Pancreas (tissue), 10 donors: ENCODE data around the gene BCL2L1. TPM values are rescaled to one million over a fixed set of nuclear protein-coding genes. Genes with fewer than 3 reads are reported as not detected.
A peak's percentile ranks its signal among the peaks of the same experiment; 100 is the strongest.

Source experiments
- ATAC-seq, 4 donors: fragments of 200-7000 bp; cut with Tn5 transposase; one replicate each; pipeline versions ENCODE4 v1.8.0 to v1.9.1; 2020; ENCODE audit warnings: mild to moderate bottlenecking in 4 of 4, moderate library complexity in 4 of 4
- DNase-seq, 6 donors: peaks; one replicate each; pipeline ENCODE4 v3.0.0-alpha.2; 2020
- FAIRE-seq: peaks from 2 replicates; lab custom pipeline; 2012; peaks lifted over from hg19 to GRCh38; lab: Jason Lieb, UNC
- H3K27ac ChIP-seq, 4 donors: fragments of 200-600 bp; sonication (generic); 1 replicate in 3 of 4; 2 replicates in 1 of 4; pipeline versions ENCODE4 v1.5.0 to v1.8.0; 2020
- H3K27me3 ChIP-seq, 4 donors: fragments of 200-600 bp; one replicate each; pipeline ENCODE4 v1.8.0; 2021
- H3K36me3 ChIP-seq, 3 donors: fragments of 200-600 bp; sonication (generic) in 1 of 3; one replicate each; pipeline versions ENCODE4 v1.5.0 to v1.8.0; 2020 to 2021
- H3K4me1 ChIP-seq, 3 donors: fragments of 200-600 bp; one replicate each; pipeline ENCODE4 v1.8.0; 2021
- H3K4me3 ChIP-seq, 4 donors: fragments of 200-600 bp; sonication (generic) in 2 of 4; one replicate each; pipeline versions ENCODE4 v1.5.0 to v1.8.0; 2020 to 2021
- H3K9me3 ChIP-seq, 4 donors: fragments of 200-600 bp; one replicate each; pipeline ENCODE4 v1.8.0; 2021
- CTCF ChIP-seq, 4 donors: fragments of 200-600 bp; sonication (generic) in 3 of 4; IDR thresholded peaks; one replicate each; pipeline versions ENCODE4 v1.5.0 to v1.8.0; 2021; ENCODE audit warnings: antibody characterized with exemption in 4 of 4
- WGBS, 2 donors: extraction: QIAGEN DNeasy Blood & Tissue Kit; methylation state at CpG; one replicate each; pipeline ENCODE4 v1.1.7; 2013; 5-methylcytosine and 5-hydroxymethylcytosine counted together
- intact Hi-C, 3 donors: fragments of 100-400 bp; cut with DNase I; formaldehyde crosslinking; loops; one replicate each; pipeline versions ENCODE4 v1.11.1 to v1.14.2; 2022
- polyA plus RNA-seq, 2 donors: library from polyadenylated mRNA; stranded (reverse); fragments of 200-250 nt; gene quantifications; one replicate each; pipeline ENCODE4 v1.2.3, GENCODE V29; 2013
- total RNA-seq, 6 donors: library from RNA; stranded (reverse); fragmentation: NEBNext Ultra II Directional in 4 of 6; extraction: Animal tissue kit (Norgen Biotek cat#: 25700) in 4 of 6; gene quantifications; one replicate each; pipeline versions ENCODE4 v1.2.1 to v1.2.4, GENCODE V29; 2021 to 2023
- donor health status: healthy with polysubstance abuse.
- donor health status: DM: no; HTN: no; CAD: no; lungs with moderate emphysema.
- donor health status: DM: no; HTN: no; CAD: no.
- donor health status: control.
- donor health status: control.
- donor health status: Bipolar disorder and iron deficiency.
- donor health status: DM: yes; HTN: yes; CAD: no.
- donor health status: DM: no; HTN: no; CAD: no.
- donor health status: DM: no; HTN: no; CAD: no.
- donor health status: DM: yes; HTN: yes; CAD: no.

The BCL2L1 gene
- total and polyA plus RNA-seq, 8 donors = 27.3 to 59.8 (median 40.8) TPM

GRCh38 chr20:31698803-31699718 lies 23.6 kb downstream of the BCL2L1 start:
- Histone ChIP-seq H3K9me3 (no peaks in the 10 kb centered on the region), H3K36me3 (no peaks in the 10 kb centered on the region), H3K27me3 (no peaks in the 10 kb centered on the region), H3K27ac (peak overlapping the region; percentile 36 to 90 (median 76)), H3K4me3 (no peak overlapping the region), H3K4me1 (peaks cover 19 to 47% (median 20%) of the 10 kb centered on the region in 3 donors)
- WGBS, 2 donors = 52 to 53% methylated on average over 6 of the region's 6 CpGs
- DNase-seq (peak in 3 of 6 donors; percentile 49 to 72 (median 67)), ATAC-seq (peak; percentile 71 to 92 (median 87)), FAIRE-seq (no peak)
- no peak for TF ChIP-seq CTCF (IDR thresholded peaks at IDR 0.05)
- intact Hi-C loops = no loop called here

- FAIRE-seq (no peak), DNase-seq (no peak), ATAC-seq (no peak)
- TF ChIP-seq CTCF (IDR thresholded peaks at IDR 0.05) = no peak
- H3K36me3 ChIP-seq = no peaks in the 10 kb centered on the region
- 85 to 92% methylated on average over 8 of the region's 8 CpGs for WGBS, 2 donors
- H3K4me1 ChIP-seq = peaks cover 21 to 47% (median 22%) of the 10 kb centered on the region in 3 donors
- no peaks in the 10 kb centered on the region for H3K9me3 ChIP-seq
- intact Hi-C loops = no loop called here
- H3K27ac ChIP-seq = peak overlapping the region in 3 of 4 donors; percentile 64 to 90 (median 88)
- no peak overlapping the region for H3K4me3 ChIP-seq
- H3K27me3 ChIP-seq = no peaks in the 10 kb centered on the region
Observed at GRCh38 chr20:31698243-31698802, 24.3 kb downstream of the BCL2L1 start.

GRCh38 chr20:31695849-31696804 lies 26.5 kb downstream of the BCL2L1 start:
- DNase-seq (peak in 1 of 6 donors; percentile 36), FAIRE-seq (no peak), ATAC-seq (peak; percentile 12 to 45 (median 28))
- H3K4me1 ChIP-seq = peaks cover 21 to 47% (median 22%) of the 10 kb centered on the region in 3 donors
- H3K36me3 ChIP-seq = no peaks in the 10 kb centered on the region
- TF ChIP-seq CTCF (IDR thresholded peaks at IDR 0.05) = no peak
- H3K4me3 ChIP-seq = no peak overlapping the region
- no peaks in the 10 kb centered on the region for H3K9me3 ChIP-seq
- H3K27ac ChIP-seq = peak overlapping the region in 3 of 4 donors; percentile 22 to 90 (median 88)
- H3K27me3 ChIP-seq = no peaks in the 10 kb centered on the region
- intact Hi-C loops = no loop called here
- WGBS, 2 donors = 83 to 85% methylated on average over 12 of the region's 12 CpGs

GRCh38 chr20:31694842-31695593 lies 27.6 kb downstream of the BCL2L1 start:
- FAIRE-seq = no peak
- Histone ChIP-seq H3K36me3 (no peaks in the 10 kb centered on the region), H3K4me1 (peaks cover 15 to 39% (median 20%) of the 10 kb centered on the region in 3 donors), H3K27me3 (no peaks in the 10 kb centered on the region), H3K9me3 (no peaks in the 10 kb centered on the region), H3K4me3 (no peak overlapping the region), H3K27ac (peak overlapping the region in 2 of 4 donors; percentile 31 to 61)
- intact Hi-C loops = no loop called here
- ATAC-seq = no peak
- whole genome bisulfite sequencing, 2 donors = 87 to 93% methylated on average over 5 of the region's 5 CpGs
- TF ChIP-seq CTCF (IDR thresholded peaks at IDR 0.05) = no peak
- DNase-seq = no peak
